Measurements from ENCODE around the gene CNTN5.
"Not testable (repeated sequence)": the region's sequence is repeated elsewhere in the genome, so short reads cannot be mapped to it uniquely, and the experiment has no call there.

Gene CNTN5

DNA sequence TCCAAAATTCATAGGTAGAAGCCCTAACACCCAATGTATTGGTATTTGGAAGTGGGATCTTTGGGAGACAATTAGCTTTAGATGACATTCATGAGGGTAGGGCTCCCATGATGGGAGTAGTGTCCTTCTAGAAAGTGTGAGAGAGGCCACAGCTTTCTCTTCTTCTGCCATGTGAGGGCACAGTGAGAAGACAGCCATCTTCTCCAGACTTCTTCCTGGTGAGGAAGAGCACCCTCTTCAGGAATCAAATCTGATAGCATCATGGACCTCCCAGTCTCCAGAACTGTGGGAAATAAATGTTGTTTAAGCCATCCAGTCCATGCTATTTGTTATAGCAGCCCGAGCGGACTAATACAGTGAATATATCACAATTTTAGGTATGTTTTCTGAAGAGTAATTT is 96.9 kb downstream of the CNTN5 start:
- DNase-seq (ENCODE audit: low spot score), result no peak
- TF ChIP-seq, protein P1, sequence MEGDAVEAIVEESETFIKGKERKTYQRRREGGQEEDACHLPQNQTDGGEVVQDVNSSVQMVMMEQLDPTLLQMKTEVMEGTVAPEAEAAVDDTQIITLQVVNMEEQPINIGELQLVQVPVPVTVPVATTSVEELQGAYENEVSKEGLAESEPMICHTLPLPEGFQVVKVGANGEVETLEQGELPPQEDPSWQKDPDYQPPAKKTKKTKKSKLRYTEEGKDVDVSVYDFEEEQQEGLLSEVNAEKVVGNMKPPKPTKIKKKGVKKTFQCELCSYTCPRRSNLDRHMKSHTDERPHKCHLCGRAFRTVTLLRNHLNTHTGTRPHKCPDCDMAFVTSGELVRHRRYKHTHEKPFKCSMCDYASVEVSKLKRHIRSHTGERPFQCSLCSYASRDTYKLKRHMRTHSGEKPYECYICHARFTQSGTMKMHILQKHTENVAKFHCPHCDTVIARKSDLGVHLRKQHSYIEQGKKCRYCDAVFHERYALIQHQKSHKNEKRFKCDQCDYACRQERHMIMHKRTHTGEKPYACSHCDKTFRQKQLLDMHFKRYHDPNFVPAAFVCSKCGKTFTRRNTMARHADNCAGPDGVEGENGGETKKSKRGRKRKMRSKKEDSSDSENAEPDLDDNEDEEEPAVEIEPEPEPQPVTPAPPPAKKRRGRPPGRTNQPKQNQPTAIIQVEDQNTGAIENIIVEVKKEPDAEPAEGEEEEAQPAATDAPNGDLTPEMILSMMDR (IDR thresholded peaks at IDR 0.05; ENCODE audit: extremely low read depth, missing control alignments), result no peak

DNA sequence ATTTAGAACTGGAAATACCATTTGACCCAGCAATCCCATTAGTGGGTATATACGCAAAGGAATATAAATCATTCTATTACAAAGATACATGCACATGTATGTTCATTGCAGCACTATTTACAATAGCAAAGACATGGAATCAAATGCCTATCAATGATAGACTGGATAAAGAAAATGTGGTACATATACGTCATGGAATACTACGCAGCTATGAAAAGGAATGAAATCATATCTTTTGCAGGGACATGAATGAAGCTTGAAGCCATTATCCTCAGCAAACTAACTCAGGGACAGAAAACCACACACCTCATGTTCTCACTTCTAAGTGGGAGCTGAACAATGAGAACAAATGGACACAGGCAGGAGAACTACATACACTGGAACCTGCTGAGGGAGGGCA is 113.1 kb downstream of the CNTN5 start:
- DNase-seq (ENCODE audit: low spot score), result not testable (repeated sequence)

DNA sequence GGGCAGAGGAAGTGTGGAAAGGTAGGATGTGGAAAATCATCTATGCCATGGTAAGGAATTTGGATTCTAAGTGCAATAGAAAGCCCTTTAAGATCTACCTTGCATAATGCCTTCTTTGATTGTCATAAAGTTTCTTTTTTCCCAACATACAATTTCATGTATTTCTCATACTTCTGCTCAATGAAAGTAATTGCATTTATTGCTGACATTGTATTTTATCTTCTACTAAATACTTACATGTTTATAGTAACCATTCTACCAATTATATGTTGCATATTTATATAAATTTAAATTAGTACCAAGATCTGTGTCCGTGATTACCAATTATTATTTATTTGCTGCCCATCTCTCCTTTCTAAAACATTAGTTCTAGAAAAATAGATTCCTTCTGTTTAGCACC is 114.8 kb downstream of the CNTN5 start:
- TF ChIP-seq, protein P1 (IDR thresholded peaks at IDR 0.05; ENCODE audit: extremely low read depth, missing control alignments), result no peak
- no peak for DNase-seq (ENCODE audit: low spot score)

DNA sequence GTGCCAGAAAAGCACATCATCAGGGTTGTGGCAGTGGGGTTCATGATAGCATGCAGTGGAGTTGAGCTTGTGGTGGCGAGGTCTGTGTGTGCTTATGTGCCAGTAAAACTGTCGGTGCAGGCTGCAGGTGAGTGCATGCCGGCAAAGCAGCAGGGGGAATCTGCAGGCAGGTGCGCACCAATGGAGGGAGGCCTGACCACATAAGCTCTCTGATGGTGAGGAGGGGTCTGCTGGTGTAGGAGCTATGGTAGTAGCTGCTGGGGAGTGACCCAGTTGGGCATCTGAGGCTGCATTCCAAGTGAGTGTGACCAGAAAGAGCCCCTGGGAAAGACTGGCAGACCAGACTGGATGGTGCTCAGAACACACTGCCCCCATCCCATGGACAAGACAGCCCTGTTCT is 121.5 kb downstream of the CNTN5 start:
- TF ChIP-seq, protein P1 (IDR thresholded peaks at IDR 0.05; ENCODE audit: extremely low read depth, missing control alignments), result no peak
- DNase-seq (ENCODE audit: low spot score), result no peak

DNA sequence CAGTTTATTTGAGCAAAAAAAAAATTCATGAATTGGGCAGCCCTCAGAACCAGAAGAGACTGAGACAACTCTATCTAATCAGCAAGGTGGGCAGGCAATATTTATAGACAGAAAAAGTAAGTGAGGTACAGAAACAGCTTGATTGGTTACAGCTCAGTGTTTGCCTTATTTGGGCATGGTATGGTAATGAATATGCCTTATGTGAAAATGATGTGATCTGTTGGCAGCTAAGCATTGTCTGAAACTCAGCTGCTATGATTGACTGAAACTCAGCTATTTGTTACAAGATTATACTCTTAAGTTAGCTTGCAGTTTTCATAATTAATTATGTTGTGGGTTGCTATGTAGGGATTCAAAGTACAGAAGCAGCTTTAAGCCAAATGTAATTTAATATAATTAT is 127.6 kb downstream of the CNTN5 start:
- DNase-seq (ENCODE audit: low spot score), result no peak

DNA sequence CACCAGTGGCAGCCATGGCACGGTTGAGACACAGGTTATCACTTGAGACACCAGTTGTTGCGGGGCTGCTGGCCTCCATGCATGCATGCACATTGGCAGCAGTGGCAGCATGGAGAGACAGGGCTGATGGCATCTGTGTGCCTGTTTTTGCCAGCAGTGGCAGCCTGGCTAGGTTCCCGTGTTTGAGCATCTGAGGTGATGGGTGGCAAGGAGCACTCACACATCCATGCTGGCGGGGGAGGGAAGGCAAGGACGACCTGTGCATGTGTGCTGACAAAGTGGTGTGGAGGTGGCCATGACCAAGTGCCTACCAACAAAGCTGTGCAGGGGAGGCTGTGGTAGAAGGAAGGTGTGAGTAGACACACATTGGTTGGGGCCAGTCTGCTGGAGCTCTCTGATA is 133.5 kb downstream of the CNTN5 start:
- DNase-seq (ENCODE audit: low spot score), result no peak
- TF ChIP-seq, protein P1 (IDR thresholded peaks at IDR 0.05; ENCODE audit: extremely low read depth, missing control alignments), result no peak

More for the DNA sequence above, 127.6 kb downstream of the CNTN5 start:
- TF ChIP-seq, protein P1 (IDR thresholded peaks at IDR 0.05; ENCODE audit: extremely low read depth, missing control alignments), result no peak

DNA sequence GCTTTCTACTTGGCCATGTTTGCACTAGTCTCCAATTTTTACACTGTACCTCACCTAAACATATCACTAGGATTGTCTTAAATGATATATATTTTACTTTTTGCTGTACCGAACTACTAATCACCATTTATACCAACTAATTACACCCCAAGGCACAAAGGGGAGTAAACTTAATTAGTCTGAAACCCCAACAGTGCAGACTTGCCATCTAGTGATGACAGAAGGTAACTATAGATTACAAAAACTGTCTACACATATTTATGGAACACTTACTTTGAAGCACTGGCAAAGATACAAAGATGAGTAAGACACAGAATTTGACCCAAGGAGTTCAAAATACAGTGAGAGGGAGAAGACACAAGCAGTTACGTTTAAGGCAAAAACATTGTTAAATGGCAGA is 139.7 kb downstream of the CNTN5 start:
- no peak for DNase-seq (ENCODE audit: low spot score)
- TF ChIP-seq, protein P1 (IDR thresholded peaks at IDR 0.05; ENCODE audit: extremely low read depth, missing control alignments), result no peak

DNA sequence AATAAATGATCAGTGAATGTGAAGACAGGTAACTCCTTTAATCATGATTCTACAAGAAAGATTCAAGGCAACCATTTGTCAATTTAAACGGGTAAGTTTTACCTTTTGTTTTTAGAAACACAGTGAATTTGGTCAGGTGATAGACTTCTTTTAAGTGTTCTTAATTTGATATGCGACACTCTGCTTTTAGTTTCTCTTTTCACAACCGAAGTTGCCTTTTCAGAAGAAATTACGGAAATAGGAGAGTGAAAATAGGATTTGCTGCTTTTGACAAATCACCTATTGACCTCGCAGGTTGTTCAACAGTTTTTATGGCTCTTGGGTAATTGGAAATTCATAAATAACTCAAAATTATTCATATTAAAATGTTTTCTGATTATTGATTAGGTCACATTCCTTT is 142.1 kb downstream of the CNTN5 start:
- DNase-seq (ENCODE audit: low spot score), result no peak

More for the DNA sequence above, 142.1 kb downstream of the CNTN5 start:
- TF ChIP-seq, protein P1 (IDR thresholded peaks at IDR 0.05; ENCODE audit: extremely low read depth, missing control alignments), result no peak
